Measurements from ENCODE around the gene CSGALNACT2. TPM values are rescaled to one million over a fixed set of nuclear protein-coding genes. Genes with fewer than 3 reads are reported as not detected.

Gene CSGALNACT2
- total RNA-seq, 1 experiment from 2014 or later, result 30.0 TPM

DNA sequence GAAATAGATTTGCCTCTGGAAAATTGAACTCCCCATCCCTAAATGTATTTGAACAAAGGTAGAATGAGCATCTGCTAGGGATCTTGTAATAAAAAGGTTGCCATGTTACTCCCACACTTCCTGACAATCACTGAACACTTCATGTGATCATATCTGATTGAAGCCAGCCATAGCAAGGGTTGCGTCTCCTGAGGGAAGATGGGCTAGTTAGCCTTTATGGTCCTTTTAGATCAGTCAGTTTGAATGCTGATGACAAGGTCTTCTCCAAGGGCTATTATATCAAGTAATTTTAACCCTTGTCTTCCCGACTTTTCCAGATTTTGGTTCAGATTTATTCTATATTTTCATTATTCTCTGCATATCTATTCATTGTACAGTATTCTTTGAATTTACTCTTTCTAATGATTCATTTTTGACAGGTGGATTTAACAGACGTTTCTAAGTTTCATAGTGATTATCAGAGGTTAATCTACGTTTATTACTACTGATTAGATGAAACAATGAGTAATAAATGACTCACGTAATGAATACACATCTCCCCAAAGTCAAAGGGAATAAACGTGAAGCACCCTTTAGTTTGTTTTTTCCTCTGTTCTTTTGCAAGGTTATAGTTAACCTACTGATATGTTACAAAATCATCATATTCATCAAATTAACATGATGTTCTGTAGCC is 28.1 kb downstream of the CSGALNACT2 start:
- ChIA-PET POLR2A (no interaction called here), CTCF (no interaction called here)
- intact Hi-C loops (cut with micrococcal nuclease), result no loop called here
- TF ChIP-seq, protein P1, sequence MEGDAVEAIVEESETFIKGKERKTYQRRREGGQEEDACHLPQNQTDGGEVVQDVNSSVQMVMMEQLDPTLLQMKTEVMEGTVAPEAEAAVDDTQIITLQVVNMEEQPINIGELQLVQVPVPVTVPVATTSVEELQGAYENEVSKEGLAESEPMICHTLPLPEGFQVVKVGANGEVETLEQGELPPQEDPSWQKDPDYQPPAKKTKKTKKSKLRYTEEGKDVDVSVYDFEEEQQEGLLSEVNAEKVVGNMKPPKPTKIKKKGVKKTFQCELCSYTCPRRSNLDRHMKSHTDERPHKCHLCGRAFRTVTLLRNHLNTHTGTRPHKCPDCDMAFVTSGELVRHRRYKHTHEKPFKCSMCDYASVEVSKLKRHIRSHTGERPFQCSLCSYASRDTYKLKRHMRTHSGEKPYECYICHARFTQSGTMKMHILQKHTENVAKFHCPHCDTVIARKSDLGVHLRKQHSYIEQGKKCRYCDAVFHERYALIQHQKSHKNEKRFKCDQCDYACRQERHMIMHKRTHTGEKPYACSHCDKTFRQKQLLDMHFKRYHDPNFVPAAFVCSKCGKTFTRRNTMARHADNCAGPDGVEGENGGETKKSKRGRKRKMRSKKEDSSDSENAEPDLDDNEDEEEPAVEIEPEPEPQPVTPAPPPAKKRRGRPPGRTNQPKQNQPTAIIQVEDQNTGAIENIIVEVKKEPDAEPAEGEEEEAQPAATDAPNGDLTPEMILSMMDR (IDR thresholded peaks at IDR 0.05; ENCODE audit: unreplicated experiment), result no peak
- no peaks in the 10 kb centered on the region for H3K27me3 Mint-ChIP-seq (ENCODE audit: insufficient read depth, unreplicated experiment)
- no peak overlapping the region for H3K4me3 Mint-ChIP-seq (ENCODE audit: unreplicated experiment)
- H3K4me1 Mint-ChIP-seq (ENCODE audit: insufficient read depth, unreplicated experiment), result peaks cover 11% of the 10 kb centered on the region
- no peak overlapping the region for H3K27ac Mint-ChIP-seq (ENCODE audit: low read depth, unreplicated experiment)
- peaks cover 30% of the 10 kb centered on the region for H3K36me3 Mint-ChIP-seq (ENCODE audit: insufficient read depth, unreplicated experiment)
- BruUV-seq (replicated peaks), result no TSS peak
- DNase-seq (ENCODE audit: unreplicated experiment), result no peak
- no peaks in the 10 kb centered on the region for H3K9me3 Mint-ChIP-seq (ENCODE audit: unreplicated experiment)

DNA sequence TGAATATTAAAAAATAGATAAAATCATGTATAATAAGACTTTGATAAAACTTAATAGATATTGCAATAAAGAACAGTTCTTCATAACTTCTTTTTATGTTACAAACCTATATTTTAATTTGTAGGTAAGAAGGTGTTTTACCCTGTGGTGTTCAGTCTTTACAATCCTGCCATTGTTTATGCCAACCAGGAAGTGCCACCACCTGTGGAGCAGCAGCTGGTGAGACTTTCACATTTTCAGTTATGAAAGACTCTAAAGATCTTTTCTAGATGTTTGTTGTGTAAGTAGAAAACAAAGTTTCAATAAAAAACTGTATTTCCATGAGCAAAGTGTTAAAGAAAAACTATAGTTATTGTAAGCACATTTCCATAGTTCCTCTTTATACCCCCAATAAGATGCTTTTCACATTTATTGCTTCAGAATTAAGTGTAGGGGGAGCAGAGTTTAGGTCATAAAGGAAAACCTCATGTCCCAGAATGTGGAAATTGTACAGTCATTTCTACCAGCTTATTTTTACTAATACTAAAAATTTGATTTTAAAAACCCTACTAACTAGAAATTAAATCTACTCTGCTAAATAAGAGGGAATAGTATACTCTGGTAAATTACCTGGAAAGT is 28.7 kb downstream of the CSGALNACT2 start:
- DNase-seq (ENCODE audit: unreplicated experiment), result no peak
- TF ChIP-seq, protein P1 (IDR thresholded peaks at IDR 0.05; ENCODE audit: unreplicated experiment), result no peak
- CTCF ChIA-PET, result no interaction called here
- peaks cover 30% of the 10 kb centered on the region for H3K36me3 Mint-ChIP-seq (ENCODE audit: insufficient read depth, unreplicated experiment)
- intact Hi-C loops (cut with micrococcal nuclease), result no loop called here
- no peak overlapping the region for H3K4me3 Mint-ChIP-seq (ENCODE audit: unreplicated experiment)
- POLR2A ChIA-PET, result no interaction called here
- no peaks in the 10 kb centered on the region for H3K27me3 Mint-ChIP-seq (ENCODE audit: insufficient read depth, unreplicated experiment)
- H3K27ac Mint-ChIP-seq (ENCODE audit: low read depth, unreplicated experiment), result no peak overlapping the region
- H3K9me3 Mint-ChIP-seq (ENCODE audit: unreplicated experiment), result no peaks in the 10 kb centered on the region
- BruUV-seq (replicated peaks), result no TSS peak
- peaks cover 11% of the 10 kb centered on the region for H3K4me1 Mint-ChIP-seq (ENCODE audit: insufficient read depth, unreplicated experiment)

DNA sequence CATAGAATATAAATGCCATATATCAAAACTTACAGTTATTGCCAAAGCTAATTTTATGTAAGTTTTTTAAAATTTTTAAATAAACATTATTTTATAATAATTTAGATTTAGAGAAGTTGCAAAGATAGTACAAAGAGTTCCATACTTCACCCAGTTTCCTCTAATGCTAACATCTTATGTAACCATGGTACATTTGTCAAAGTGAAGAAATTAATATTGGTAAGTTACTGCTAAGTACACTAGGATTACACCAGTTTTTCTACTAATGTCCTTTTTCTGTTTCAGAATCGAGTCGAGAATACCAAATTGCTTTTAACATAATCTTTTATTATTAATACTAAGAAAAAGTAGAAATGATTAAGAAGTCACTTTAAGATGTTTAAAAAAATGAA is 29.2 kb downstream of the CSGALNACT2 start:
- H3K36me3 Mint-ChIP-seq (ENCODE audit: insufficient read depth, unreplicated experiment), result peaks cover 30% of the 10 kb centered on the region
- no peaks in the 10 kb centered on the region for H3K9me3 Mint-ChIP-seq (ENCODE audit: unreplicated experiment)
- TF ChIP-seq, protein P1 (IDR thresholded peaks at IDR 0.05; ENCODE audit: unreplicated experiment), result no peak
- peaks cover 11% of the 10 kb centered on the region for H3K4me1 Mint-ChIP-seq (ENCODE audit: insufficient read depth, unreplicated experiment)
- no peak overlapping the region for H3K27ac Mint-ChIP-seq (ENCODE audit: low read depth, unreplicated experiment)
- intact Hi-C loops (cut with micrococcal nuclease), result no loop called here
- no TSS peak for BruUV-seq (replicated peaks)
- H3K4me3 Mint-ChIP-seq (ENCODE audit: unreplicated experiment), result no peak overlapping the region
- DNase-seq (ENCODE audit: unreplicated experiment), result no peak
- no peaks in the 10 kb centered on the region for H3K27me3 Mint-ChIP-seq (ENCODE audit: insufficient read depth, unreplicated experiment)
- ChIA-PET CTCF (no interaction called here), POLR2A (no interaction called here)

DNA sequence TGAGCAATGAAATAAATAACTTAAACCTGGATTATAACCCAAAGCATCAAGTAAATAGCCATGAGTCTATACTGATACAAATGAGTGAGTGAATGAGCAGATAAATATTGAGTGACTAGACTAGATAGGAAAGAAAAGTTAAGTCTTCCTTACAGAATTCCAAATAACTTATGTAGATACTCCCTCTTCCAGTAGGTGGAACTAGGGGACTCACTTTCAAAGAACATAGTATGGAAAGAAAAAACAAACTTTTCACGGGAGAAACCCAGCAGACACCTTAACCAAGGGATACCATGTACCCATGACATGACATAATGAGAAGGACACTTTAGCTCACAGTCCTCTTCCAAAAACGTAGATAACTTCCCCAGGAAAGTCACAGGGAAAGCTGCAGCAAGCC is 32.2 kb downstream of the CSGALNACT2 start:
- Mint-ChIP-seq H3K4me1 (ENCODE audit: insufficient read depth, unreplicated experiment) (peaks cover 11% of the 10 kb centered on the region), H3K27ac (ENCODE audit: low read depth, unreplicated experiment) (peak overlapping the region; percentile 59), H3K36me3 (ENCODE audit: insufficient read depth, unreplicated experiment) (peaks cover 17% of the 10 kb centered on the region), H3K4me3 (ENCODE audit: unreplicated experiment) (no peak overlapping the region), H3K27me3 (ENCODE audit: insufficient read depth, unreplicated experiment) (no peaks in the 10 kb centered on the region), H3K9me3 (ENCODE audit: unreplicated experiment) (no peaks in the 10 kb centered on the region)
- intact Hi-C loops (cut with micrococcal nuclease), result no loop called here
- no peak for DNase-seq (ENCODE audit: unreplicated experiment)
- BruUV-seq (replicated peaks), result no TSS peak
- POLR2A ChIA-PET, result interaction anchor here (0.8 to 4.2 kb wide), 3 partner anchors 24 to 32 kb away, joined by 3 to 19 read pairs (median 3); partner anchors contain the start of gene CSGALNACT2
- CTCF ChIA-PET, result interaction anchor here (0.7 to 4.6 kb wide), 14 partner anchors 9 to 294 kb away, joined by 3 to 21 read pairs (median 3); no protein-coding TSS in a partner anchor
- TF ChIP-seq, protein P1 (IDR thresholded peaks at IDR 0.05; ENCODE audit: unreplicated experiment), result no peak

All from MCF 10A (cell line).